GM19455 (cell line): ENCODE data around the gene MMP11.

ENCODE experiments used
- ATAC-seq: cut with Tn5 transposase; IDR thresholded peaks from one replicate; pipeline ENCODE4 v1.9.1; 2021; ENCODE audit not compliant: unreplicated experiment

MMP11 gene

DNA sequence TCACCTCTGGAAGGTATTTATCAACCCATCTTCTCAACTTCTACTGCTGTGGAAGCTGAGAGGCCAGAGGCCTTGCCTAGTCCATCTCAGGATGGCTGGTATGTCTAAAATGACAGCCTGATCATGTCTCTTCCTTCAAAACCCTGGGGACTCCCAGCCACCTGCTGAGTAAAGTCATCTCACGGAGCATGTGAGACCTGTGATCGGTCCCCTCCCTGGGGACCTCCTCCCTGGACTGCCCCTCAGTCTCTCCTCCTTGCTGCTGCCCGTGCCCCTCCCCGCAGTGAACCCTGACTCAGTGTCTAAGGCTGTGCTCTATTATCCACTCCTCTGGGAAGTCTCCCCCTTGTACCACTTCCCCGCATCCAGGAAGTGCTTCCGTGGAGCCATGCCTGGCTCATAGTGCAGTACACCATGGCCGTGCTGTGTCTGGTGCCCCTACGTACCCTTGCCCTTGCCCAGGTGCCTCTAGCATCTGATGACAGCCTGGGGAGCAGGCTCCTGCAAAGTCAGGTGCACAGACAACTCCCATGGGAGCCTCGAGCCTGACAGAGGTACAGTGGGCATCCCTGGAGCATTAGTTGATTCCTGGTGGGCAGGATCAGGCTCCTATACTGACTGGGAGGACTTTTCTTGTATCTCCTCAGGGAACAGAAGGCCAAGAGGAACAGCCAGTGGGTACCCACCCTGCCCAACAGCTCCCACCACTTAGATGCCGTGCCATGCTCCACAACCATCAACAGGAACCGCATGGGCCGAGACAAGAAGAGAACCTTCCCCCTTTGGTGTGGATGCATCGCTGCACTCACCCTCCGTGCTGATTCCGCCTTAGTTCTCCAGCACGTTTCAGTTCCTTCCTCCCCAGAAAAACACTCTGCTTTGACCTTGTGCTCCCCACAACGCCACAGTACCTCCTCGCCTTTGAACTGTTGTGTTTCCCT lies 27.9 kb downstream of the MMP11 start:
- ATAC-seq: no peak

DNA sequence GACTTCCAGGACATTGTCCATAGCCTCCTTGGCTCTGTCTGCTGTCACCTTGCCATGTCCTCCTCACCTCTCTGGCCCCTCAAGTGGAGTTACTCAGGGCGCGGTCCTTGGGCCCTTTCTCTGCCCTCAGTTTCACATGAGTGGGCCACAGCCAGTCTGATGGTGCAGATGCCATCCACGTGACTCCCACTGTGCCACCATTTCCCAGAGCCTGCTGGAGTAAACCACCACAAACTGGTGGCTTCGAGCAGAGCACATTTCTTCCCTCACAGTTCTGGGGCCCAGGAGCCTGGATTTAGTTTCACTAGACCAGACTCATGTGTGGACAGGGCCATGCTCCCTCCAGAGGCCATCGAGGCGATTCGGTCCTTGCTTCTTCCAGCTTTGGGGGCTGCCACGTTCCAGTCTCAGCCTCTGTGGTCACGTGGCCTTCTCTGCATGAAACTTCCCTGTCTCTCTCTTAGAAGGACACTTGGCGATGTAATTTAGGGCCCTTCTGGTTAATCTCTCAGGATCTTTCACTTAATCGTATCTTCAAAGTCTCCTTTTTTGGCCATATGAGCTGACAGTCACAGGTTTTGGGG lies 28.7 kb downstream of the MMP11 start:
- ATAC-seq: no peak

- no peak for ATAC-seq
Measured at GRCh38 chr22:23801886-23802377, 29.3 kb downstream of the MMP11 start.

- no peak for ATAC-seq
Measured at GRCh38 chr22:23803001-23803819, 30.6 kb downstream of the MMP11 start.

DNA sequence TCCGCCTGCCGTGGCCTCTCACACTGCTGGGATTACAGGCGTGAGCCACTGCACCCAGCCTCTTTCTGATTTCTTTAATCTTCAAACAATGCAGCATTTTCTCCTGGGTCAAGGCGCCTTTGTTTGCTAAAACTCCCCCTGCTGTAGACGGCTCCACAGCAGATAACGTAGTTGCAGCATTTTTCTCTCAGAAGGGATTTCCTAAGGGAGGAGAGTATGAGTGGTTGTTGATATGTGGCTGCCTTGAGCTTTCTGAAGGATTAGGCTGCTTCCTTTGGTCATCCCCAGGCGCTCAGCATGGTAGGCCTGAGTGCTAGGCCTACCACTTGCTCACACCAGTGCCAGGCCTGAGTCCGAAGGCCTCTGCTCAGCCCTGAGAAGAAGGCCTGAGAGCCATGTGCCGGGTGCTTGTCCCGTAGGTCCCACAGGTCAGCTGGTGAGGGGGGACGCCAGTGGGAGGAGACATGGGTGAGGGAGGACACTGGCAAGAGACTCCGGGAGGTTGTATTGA lies 32.2 kb downstream of the MMP11 start:
- no peak for ATAC-seq

GRCh38 chr22:23806837-23807236 lies 34.2 kb downstream of the MMP11 start:
- no peak for ATAC-seq

DNA sequence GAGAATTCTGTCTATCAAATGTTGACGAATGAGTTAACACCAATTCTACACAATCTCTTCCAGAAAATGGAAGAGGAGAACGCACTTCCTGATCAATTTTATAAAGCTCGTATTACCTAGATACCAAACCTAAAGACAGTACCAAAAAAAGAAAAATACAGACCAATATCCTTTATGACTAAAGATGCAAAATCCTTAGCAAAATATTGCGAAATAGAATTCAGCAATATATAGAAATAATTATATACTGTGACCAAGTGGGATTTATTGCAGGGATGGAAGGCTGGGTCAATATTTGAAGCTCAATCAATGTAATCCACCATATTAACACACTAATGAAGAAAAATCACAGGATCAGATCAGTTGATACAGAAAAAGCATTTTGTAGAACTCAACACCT lies 39.7 kb downstream of the MMP11 start:
- ATAC-seq: no peak

DNA sequence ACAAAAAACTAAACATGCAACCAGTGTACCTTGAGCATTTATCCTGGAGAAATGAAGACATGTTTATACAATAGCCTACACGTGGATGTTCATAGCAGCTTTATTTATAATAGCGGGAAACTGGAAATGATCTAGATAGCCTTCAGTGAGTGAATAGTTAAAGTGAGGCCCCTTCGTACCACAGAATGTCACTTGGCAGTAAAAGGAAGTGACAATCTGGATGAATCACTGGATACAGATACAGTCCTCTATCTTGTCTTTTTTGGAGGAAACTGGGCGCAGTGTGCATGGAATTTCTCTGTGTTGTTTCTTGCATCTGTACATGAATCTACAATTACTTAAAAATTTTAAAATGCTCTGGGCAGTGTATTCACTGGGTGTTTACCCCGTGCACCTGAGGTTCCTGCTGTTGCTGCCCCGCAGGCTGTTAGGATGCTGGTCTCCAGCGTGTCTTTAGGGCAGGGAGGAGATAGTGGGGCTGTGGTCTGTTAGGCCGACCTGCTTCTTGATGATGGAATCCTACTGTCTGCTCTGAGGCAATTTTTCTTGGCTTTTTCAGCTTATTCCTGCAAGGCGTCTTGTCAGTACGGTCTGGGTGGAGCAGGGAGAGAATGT lies 43.0 kb downstream of the MMP11 start:
- no peak for ATAC-seq

GRCh38 chr22:23816156-23816976 lies 43.7 kb downstream of the MMP11 start:
- ATAC-seq: no peak

GRCh38 chr22:23817146-23817545 lies 44.5 kb downstream of the MMP11 start:
- ATAC-seq: no peak

GRCh38 chr22:23818541-23818940 lies 45.9 kb downstream of the MMP11 start:
- ATAC-seq: no peak

- no peak for ATAC-seq
Measured at GRCh38 chr22:23820748-23821211, 48.1 kb downstream of the MMP11 start.

- no peak for ATAC-seq
Measured at GRCh38 chr22:23822101-23822671, 49.5 kb downstream of the MMP11 start.

DNA sequence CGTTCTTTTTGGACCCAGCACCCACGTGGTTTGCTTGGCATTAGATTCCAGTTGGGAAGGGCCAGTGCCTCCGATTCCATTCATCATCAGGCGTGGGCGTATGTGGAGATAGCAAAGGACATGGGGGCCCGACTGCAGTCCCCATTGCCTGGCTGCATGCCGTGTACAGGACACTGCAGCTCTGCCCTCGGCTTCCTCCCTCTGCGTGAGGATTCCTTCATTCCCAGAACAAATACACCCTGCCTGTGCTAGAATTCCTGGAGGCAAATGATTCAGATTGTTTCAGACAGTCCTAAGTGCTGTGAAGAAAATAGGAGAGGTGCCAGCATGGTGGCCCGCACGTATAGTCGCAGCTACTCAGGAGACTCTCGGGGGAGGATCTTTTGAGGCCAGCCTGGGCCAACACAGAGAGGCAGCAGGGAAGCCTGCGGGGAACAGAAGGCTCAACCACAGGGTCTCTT lies 50.7 kb downstream of the MMP11 start:
- no peak for ATAC-seq

GRCh38 chr22:23824476-23825245 lies 52.0 kb downstream of the MMP11 start:
- ATAC-seq: no peak

- no peak for ATAC-seq
Measured at GRCh38 chr22:23825246-23825905, 52.7 kb downstream of the MMP11 start.

GRCh38 chr22:23826510-23827350 lies 54.1 kb downstream of the MMP11 start:
- no peak for ATAC-seq
